Smooth muscle cell of the brain vasculature (primary cell): ENCODE results near the gene C1orf21.

Experiments used
- DNase-seq: peaks from one replicate; pipeline ENCODE4 v3.0.0-alpha.2; 2012; ENCODE audit warnings: low read depth, low spot score

The C1orf21 gene

GRCh38 chr1:184513966-184514365 is 127.1 kb downstream of the C1orf21 start:
- no peak for DNase-seq

- DNase-seq = no peak
Measured at GRCh38 chr1:184514447-184514846, 127.6 kb downstream of the C1orf21 start.

GRCh38 chr1:184517130-184517529 is 130.3 kb downstream of the C1orf21 start:
- DNase-seq = no peak

GRCh38 chr1:184518736-184519357 is 132.0 kb downstream of the C1orf21 start:
- no peak for DNase-seq

- DNase-seq = no peak
Measured at GRCh38 chr1:184520336-184520735, 133.5 kb downstream of the C1orf21 start.

- no peak for DNase-seq
Measured at GRCh38 chr1:184524248-184524647, 137.4 kb downstream of the C1orf21 start.

GRCh38 chr1:184527402-184527801 is 140.6 kb downstream of the C1orf21 start:
- DNase-seq = no peak

- no peak for DNase-seq
Measured at GRCh38 chr1:184530226-184530625, 143.4 kb downstream of the C1orf21 start.

- no peak for DNase-seq
Measured at GRCh38 chr1:184531296-184531695, 144.5 kb downstream of the C1orf21 start.

- no peak for DNase-seq
Measured at GRCh38 chr1:184532199-184532598, 145.4 kb downstream of the C1orf21 start.

GRCh38 chr1:184533049-184533448 is 146.2 kb downstream of the C1orf21 start:
- DNase-seq = no peak

- no peak for DNase-seq
Measured at GRCh38 chr1:184533915-184534314, 147.1 kb downstream of the C1orf21 start.

- DNase-seq = no peak
Measured at GRCh38 chr1:184534690-184535089, 147.9 kb downstream of the C1orf21 start.

- DNase-seq = no peak
Measured at GRCh38 chr1:184535191-184535970, 148.6 kb downstream of the C1orf21 start.

GRCh38 chr1:184536246-184536985 is 149.6 kb downstream of the C1orf21 start:
- no peak for DNase-seq

GRCh38 chr1:184539580-184539979 is 152.8 kb downstream of the C1orf21 start:
- no peak for DNase-seq

- no peak for DNase-seq
Measured at GRCh38 chr1:184541537-184542152, 154.8 kb downstream of the C1orf21 start.

- no peak for DNase-seq
Measured at GRCh38 chr1:184542291-184542690, 155.5 kb downstream of the C1orf21 start.

GRCh38 chr1:184545601-184546000 is 158.8 kb downstream of the C1orf21 start:
- no peak for DNase-seq

- DNase-seq = no peak
Measured at GRCh38 chr1:184552446-184552845, 165.6 kb downstream of the C1orf21 start.

- DNase-seq = no peak
Measured at GRCh38 chr1:184553845-184554244, 167.0 kb downstream of the C1orf21 start.
